ENCODE results near the gene LAIR1. TPM values are rescaled to one million over a fixed set of nuclear protein-coding genes. Genes with fewer than 3 reads are reported as not detected.
"Not testable (repeated sequence)": the region's sequence is repeated elsewhere in the genome, so short reads cannot be mapped to it uniquely, and the experiment has no call there.

Gene LAIR1
- total RNA-seq, 4 donors from 2014 or later: 0.57 to 11.4 (median 6.1) TPM

DNA sequence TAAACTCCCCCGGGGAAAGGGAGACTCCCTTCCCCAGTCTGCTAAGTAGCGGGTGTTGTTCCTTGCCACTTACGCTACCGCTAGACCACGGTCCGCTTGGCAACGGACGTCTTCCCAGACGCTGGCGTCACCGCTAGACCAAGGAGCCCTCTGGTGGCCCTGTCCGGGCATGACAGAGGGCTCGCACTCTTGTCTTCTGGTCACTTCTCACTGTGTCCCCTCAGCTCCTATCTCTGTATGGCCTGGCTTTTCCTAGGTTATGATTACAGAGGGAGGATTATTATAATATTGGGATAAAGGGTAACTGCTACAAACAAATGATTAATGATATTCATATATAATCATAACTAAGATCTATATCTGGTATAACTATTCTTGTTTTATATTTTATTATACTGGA, 41.8 kb downstream of the LAIR1 start:
- WGBS, 2 donors: 9 to 20% methylated on average over 1 to 7 of the region's 13 CpGs

DNA sequence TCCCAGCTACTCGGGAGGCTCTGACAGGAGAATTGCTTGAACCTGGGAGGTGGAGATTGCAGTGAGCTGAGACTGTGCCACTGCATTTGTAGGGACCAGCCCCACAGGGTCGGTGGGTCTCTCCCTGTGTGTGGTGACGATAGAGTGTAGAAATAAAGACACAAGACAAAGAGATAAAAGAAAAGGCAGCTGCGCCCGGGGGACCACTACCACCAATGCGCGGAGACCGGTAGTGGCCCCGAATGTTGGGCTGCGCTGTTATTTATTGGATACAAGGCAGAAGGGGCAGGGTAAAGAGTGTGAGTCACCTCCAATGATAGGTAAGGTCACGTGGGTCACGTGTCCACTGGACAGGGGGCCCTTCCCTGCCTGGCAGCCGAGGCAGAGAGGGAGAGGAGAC, 42.4 kb downstream of the LAIR1 start:
- intact Hi-C loops (cut with DNase I); H3K9me3 ChIP-seq; H3K27ac ChIP-seq; DNase-seq; H3K36me3 ChIP-seq; H3K4me1 ChIP-seq; H3K4me3 ChIP-seq: not testable (repeated sequence)
- 77 to 80% methylated on average over 2 to 12 of the region's 13 CpGs for WGBS, 2 donors
- H3K27me3 ChIP-seq: peaks cover 0 to 38% (median 0%) of the 10 kb centered on the region in 4 donors

More for the DNA sequence above, 41.8 kb downstream of the LAIR1 start:
- intact Hi-C loops (cut with DNase I); H3K36me3 ChIP-seq; H3K27ac ChIP-seq; H3K9me3 ChIP-seq; H3K4me1 ChIP-seq; DNase-seq; H3K4me3 ChIP-seq: not testable (repeated sequence)
- H3K27me3 ChIP-seq: peaks cover 0 to 34% (median 0%) of the 10 kb centered on the region in 4 donors
- TF ChIP-seq CTCF (IDR thresholded peaks at IDR 0.05): peak in 2 of 6 experiments; percentile 27 to 32

DNA sequence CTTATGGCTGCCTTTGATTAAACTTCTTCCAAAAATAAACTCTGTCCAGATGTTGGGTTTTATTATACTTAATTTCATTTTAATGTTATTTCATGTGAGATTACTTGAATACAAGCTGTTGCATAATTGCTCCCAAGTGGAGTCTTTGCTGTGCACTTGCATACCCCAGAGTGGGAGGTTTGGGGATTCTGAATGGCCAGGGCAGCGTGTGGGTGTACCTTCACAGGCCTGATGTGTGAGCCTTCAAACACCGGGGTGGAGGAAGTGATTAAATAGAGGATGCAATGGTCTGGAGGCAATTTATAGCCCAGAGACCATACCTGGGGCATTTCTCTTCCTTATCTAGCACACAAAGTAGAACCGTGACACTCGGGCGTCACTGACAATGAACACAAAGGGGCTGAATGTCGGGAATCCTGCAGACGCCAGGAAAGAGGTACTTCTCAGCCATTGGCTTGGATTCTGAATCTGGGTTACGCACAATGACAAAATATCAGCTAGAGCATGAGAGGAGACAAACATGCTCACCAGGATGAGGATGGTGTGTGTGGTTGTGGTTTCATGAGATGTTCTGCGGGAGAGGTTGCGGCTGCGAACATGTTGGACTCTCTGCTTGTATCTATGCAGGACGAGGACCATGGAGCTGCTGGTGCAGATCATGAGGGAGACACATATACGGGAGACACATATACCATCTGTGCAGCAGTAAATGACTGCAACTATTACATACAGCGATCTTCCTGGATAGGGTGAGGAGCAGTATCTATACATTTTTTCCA, 44.6 kb downstream of the LAIR1 start:
- intact Hi-C loops (cut with DNase I): no loop called here
- Histone ChIP-seq H3K9me3 (no peaks in the 10 kb centered on the region), H3K36me3 (no peaks in the 10 kb centered on the region), H3K27me3 (peaks cover 0 to 54% (median 0%) of the 10 kb centered on the region in 4 donors), H3K27ac (no peak overlapping the region), H3K4me1 (no peaks in the 10 kb centered on the region), H3K4me3 (no peak overlapping the region)
- WGBS, 2 donors: 76 to 79% methylated on average over 14 of the region's 14 CpGs
- TF ChIP-seq POLR2A (IDR thresholded peaks at IDR 0.05) (no peak), CTCF (IDR thresholded peaks at IDR 0.05) (no peak)
- DNase-seq: no peak

DNA sequence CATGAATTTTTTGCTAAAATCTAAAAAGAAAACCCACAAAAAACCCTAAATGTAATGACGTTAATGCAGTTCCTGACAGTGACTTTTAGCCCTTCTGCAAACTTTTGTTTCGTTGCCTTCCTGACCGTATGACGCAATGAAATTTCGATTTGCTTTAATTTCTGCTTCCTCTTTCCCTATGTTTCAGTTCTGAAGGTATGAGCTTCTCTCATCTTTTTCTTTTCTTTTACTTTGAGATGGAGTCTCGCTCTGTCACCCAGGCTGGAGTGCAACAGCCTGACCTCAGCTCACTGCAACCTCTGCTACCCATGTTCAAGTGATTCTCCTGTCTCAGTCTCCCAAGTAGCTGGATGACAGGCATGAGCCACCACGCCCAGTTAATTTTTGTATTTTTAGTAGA, 45.7 kb downstream of the LAIR1 start:
- intact Hi-C loops (cut with DNase I): no loop called here
- DNase-seq: no peak

DNA sequence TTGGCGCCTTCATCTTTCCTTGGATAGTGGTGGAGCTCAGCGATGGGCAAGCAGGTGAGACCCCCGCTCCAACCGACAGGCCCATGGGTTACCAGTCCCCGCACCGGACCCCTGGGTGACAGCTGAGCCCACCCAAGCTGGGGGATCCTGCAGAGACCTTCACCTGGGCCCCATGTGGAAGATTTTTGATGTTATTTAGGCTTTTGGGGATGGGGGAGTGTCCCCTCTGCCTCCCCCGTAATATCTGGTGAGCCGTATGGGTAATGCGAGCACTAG, 46.8 kb downstream of the LAIR1 start:
- WGBS, 2 donors: 88 to 94% methylated on average over 4 to 8 of the region's 9 CpGs
- Histone ChIP-seq H3K27me3 (peaks cover 0 to 52% (median 0%) of the 10 kb centered on the region in 4 donors), H3K9me3 (no peaks in the 10 kb centered on the region), H3K4me1 (no peaks in the 10 kb centered on the region), H3K4me3 (no peak overlapping the region), H3K36me3 (no peaks in the 10 kb centered on the region), H3K27ac (no peak overlapping the region)
- TF ChIP-seq POLR2A (IDR thresholded peaks at IDR 0.05) (no peak), CTCF (IDR thresholded peaks at IDR 0.05) (no peak)
- intact Hi-C loops (cut with DNase I): no loop called here
- DNase-seq: no peak

More for the DNA sequence above, 45.7 kb downstream of the LAIR1 start:
- H3K9me3 ChIP-seq: no peaks in the 10 kb centered on the region
- no peaks in the 10 kb centered on the region for H3K36me3 ChIP-seq
- no peaks in the 10 kb centered on the region for H3K4me1 ChIP-seq
- no peak overlapping the region for H3K27ac ChIP-seq
- TF ChIP-seq POLR2A (IDR thresholded peaks at IDR 0.05) (no peak), CTCF (IDR thresholded peaks at IDR 0.05) (no peak)
- H3K27me3 ChIP-seq: peaks cover 0 to 47% (median 0%) of the 10 kb centered on the region in 4 donors
- H3K4me3 ChIP-seq: no peak overlapping the region
- 63 to 72% methylated on average over 7 of the region's 7 CpGs for WGBS, 2 donors
